ENCODE results near the gene GGT1. TPM values are rescaled to one million over a fixed set of nuclear protein-coding genes. Genes with fewer than 3 reads are reported as not detected.
"Not testable (repeated sequence)": the region's sequence is repeated elsewhere in the genome, so short reads cannot be mapped to it uniquely, and the experiment has no call there.

GGT1 gene
- total RNA-seq, 1 donor from 2014 or later, result 2.4 TPM

DNA sequence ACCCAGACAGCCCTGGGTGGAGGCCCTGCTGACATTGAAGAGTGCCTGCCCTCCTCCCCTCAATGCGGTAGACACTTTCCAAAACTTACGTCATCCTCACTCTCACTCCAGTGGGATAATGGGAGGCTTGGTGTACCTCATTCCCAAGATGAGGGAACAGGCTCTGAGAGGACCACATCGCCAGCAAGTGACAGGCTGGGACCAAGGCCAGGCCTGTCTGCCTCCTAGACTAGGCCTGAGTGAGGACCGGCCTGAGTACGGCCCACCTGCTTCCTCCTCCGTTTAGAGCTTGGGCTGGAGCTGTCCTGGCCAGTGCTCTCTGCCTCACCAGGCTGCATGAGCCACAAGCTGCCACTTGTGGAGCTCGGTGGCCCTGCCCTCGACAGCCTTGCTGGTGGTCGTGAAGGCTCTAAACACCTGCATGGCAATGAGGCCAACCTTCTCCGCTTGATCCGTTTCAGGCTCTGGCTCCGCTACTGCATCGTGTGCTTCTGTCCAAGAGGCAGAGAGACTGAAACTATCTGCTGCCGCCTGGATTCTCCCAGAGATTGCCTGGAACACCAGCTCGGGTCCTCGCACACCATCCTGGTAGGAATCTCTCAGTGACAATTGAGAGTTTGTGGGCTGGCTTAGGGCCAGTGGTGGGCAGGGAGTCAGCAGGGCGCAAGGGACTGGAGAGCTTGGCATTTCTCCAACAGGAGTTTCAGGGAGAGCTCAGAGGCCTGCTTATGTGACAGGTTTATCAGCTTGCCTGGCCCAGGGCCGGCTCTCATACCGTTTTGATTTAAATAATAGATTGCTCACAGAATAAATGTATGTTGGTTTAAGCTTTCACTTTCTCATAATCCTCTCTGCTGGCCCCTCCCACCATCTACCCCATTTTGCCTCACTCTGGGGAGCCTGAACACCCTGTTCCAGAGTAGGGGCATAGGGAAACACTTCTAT, 19.5 kb upstream of the GGT1 start:
- DNase-seq (ENCODE audit: low read depth), result peak; percentile 78

DNA sequence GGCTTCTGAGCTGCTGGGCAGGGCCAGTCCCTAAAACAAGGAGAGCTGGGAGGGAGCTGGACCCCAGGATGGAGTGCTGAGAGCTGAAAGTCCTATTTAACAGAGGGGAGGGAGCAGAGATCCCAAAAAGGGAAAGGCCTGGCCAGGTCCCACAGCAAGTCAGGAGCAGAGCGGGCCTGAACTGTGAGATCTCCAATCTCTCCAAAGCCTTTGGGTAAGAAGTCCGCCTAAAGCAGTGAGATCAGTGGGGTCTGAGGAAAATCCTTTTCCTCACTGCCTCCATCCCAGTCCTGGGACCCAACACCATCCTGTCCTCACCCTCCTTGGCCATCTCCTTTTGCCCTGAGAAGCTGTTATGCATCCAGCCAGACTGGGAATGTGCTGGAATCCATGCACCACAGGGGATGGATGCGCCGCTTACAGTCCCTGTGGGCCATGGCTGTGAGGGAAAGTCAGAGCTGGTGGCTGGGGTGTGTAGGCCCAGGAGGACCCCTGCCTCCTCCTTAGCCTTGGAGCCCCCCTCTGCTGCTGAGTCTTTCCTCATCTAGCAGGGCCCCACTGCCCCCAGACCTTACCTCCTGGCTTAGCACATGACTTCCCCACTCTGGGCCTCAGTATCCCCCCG, 18.7 kb upstream of the GGT1 start:
- DNase-seq (ENCODE audit: low read depth), result no peak

DNA sequence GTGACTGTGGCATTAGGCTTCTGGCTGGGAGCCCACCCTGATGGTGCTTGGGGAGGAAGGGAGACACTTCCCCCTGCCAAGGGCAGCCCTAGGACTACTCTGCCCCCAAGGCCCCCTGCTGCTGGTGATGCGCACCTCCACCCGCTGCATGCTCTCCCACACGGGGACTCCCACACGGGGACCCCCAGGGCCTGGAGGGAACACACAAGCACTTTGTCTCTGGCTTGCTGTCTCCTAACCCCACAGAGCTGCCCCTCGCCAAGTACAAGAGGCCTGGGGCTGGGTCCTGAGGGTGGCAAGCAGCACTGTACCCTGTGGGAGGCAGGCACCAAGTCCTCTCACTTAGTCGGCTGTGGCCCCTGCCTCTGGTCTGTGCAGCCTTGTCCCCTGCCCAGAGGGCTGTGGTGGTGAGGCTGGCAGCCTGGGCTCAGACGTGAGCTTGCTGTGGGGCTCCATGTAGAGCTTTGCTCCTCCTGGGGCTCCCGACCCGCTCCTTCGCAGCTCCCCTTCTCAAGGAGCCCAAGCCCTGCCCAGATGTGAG, 18.1 kb upstream of the GGT1 start:
- no peak for DNase-seq (ENCODE audit: low read depth)

DNA sequence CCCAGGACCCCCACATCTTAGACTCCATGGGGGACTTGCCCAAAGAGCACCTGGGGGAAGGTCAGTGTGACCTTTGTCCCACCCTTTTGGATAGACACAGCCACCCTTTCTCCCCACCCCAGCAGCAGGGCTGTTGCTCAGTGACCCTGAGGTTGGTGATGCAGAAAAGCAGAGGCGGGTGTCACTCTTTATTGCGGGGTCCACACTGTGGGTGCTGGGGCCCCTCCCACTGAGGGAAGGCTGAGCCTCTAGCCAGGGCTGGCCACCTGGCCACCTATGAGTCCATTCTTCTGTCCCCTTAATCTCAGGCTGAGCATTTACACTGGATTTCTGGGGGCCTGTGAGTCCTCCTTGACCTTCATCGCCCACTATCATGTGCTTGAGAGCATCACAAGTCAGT, 17.5 kb upstream of the GGT1 start:
- no peak for DNase-seq (ENCODE audit: low read depth)

DNA sequence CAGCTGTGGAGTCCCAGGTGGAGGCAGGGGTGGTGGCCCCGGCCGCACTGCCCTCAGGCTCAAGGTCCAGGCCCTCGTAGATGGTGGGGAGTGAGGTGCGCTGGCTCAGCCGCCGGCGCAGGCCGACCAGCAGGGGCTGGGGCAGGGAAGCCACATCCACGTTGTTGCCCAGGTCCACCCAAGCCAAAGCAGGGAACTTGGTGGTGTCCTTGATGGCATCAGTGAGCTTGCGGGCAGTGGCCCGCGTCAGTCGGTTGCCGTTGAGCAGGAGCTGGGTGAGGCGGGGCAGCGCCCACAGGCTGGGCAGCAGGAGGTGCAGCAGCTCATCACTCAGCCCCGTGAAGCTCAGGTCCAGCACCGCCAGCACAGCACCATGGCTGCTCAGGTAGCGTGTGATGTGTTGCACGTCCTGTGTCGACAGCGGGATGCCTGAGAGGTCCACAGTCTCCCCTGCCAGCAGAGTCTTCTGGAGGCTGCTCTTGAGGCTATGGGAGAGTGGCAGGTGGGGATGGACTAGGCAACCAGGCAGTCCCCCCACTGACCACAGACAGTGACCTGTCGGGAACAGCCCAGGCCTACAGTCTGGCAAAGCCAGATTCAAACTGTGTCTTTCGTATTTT, 17.0 kb upstream of the GGT1 start:
- DNase-seq (ENCODE audit: low read depth), result no peak

DNA sequence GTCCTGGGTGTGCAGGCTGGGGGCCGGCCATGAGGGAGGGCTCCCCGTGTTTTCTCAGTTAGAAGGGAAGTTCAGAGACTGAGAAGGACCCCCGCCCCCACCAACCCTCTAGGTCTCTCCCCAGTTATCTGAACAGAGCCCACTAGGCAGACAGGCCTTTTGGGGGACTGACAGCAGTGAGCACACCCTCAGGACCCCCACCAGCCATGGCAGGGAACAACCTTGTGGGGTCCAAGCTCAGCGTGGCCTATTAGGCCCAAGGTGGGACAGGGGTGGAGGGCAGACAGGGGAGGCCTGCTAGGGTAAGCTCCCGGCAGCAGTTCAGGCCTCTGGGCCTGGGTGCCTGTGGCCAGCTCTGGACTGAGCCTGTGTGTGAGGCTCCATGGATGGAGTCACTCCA, 15.7 kb upstream of the GGT1 start:
- no peak for DNase-seq (ENCODE audit: low read depth)

DNA sequence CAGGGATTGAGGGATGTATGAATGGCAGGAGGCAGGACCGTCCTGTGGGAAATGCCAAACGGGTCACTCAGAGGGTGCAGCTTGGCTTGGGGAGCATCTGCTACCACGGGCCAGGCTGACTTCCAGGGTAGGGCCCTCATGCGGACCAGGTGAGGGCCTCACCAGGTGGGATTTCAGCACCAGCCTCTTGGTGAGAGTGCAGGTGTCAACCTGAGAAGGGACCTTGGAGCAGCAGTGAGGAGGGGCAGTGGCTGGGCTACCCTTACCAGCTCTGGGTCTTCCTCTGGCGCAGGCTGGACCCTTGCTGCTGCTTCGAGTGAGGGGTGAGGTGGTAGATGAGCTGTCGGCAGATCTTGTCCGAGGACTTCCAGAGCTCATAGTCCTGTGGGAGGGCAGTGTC, 15.0 kb upstream of the GGT1 start:
- DNase-seq (ENCODE audit: low read depth), result no peak

DNA sequence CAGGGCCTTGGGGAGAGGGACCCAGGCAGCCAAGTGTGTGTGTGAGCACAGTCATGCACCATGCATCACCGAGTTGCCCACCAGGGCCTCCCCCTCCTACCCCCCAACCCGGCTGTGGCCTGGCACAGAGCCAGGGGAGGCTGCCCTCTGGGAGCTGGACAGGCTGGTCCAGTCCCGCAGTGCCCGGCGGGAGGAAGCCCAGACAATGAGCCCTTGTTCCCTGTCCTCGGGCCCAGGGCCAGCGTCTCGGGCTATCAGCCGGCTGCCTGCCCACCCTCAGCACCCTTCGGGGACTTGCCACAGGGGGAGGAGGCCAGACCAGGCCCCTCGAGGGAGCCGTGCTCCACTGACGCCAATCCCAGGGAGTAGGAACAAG, 14.6 kb upstream of the GGT1 start:
- DNase-seq (ENCODE audit: low read depth), result no peak

DNA sequence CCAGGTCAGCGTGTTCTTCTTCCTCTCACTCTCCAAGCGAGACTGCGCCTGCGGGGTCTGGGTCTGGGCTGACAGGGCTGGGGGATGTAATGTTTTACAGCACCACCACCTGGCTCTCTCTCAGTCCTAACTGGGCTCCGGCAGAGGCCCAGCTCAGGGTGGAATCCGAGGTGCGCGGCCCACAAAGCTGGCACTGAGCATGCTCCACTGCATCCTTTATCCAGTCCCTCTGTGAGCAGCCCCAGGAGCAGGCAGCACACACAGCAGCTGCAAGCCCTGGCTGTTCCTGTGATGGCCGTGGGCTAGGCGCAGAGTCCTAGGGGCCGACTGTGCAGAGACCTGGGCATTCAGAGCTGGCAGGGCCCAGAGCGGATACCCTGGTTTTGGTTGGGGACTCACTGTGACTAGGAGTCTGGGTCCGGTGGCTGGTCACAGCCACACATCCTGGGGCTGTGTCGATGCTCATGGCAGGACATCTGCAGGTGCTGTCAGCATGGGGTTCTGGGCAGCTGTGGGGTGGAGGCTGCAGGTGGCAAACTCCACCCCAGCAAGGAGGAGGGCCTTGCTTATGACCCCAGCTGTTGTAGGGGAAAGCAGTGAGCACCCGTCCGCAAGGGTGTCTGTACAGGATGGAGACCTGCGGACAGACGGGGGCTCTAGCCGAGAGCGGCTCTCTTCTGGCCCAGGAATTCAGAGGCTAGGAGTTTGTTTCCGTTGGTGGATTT, 14.1 kb upstream of the GGT1 start:
- no peak for DNase-seq (ENCODE audit: low read depth)

DNA sequence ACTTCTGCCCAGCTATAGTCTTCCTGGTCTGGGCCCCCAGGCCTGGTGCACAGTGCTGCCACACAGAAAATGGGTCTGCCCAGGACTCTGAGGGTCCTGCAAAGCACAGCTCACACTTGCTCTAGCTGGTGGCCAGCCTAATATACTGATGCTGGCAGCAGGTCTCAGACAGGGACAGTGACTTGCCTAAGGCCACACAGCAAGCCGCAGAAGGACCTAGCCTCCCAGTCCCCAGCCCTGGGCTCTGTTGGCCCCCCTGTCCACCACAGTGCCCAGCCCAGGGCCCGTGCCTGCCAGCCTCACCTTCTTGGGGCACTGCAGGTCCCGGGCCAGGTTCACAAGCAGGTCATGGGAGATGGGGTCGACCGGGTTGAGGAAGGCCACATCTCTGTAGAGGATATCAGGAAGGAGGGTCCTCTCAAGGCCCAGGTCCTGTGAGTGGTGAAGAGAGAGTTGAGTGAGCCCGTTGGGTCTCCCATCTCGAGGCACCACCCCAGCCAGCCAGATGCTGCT, 13.4 kb upstream of the GGT1 start:
- DNase-seq (ENCODE audit: low read depth), result no peak

DNA sequence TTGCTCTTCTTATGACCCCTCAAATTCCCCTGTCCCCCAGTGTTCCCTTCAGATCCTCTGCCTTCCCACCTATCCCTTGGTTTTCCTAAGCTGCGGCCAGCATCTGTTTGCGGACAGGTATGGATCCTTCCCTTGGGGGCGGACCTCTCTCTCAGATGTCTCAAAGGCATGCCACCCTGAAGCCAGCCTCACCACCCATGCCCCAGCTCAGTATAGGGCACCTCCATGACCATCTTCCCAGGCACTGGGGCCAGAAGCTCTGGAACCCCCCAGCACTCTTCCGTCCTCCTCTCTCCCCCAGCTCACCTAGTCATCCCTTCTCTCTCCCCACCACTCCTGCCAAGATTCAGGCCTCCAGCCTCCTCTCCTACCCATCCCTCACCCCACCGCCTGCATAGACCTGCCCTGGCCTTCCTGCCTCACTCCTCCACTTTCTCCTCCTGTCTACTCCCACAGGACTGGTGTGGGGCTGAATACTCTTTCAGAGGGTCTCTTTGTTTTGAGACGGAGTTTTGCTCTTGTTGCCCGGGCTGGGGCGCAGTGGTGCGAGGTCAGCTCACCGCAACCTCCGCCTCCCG, 12.3 kb upstream of the GGT1 start:
- no peak for DNase-seq (ENCODE audit: low read depth)

DNA sequence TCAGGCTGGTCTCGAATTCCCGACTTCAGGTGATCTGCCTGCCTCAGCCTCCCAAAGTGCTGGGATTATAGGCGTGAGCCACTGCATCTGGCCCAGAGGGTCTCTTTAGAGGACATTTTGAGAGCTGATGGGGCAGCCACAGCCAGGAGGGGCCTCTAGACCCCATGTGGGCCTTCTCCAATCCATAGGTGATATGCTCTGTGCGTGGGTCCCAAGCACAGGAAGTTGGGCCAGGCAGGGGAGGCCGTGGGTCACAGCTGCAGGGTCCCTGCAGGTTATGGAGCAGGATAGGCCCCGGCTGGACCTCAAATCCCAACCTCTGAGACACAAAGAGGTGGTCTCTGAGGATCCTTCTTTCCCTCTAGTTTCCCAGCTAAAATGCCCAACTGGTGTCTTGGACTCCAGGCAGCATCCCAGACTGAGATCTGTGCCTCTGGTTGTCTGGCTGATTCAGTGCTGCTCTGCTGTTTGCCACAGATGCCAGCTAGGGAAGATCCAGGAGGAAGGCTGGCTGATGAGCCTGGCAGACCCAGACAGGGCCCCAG, 11.6 kb upstream of the GGT1 start:
- no peak for DNase-seq (ENCODE audit: low read depth)

DNA sequence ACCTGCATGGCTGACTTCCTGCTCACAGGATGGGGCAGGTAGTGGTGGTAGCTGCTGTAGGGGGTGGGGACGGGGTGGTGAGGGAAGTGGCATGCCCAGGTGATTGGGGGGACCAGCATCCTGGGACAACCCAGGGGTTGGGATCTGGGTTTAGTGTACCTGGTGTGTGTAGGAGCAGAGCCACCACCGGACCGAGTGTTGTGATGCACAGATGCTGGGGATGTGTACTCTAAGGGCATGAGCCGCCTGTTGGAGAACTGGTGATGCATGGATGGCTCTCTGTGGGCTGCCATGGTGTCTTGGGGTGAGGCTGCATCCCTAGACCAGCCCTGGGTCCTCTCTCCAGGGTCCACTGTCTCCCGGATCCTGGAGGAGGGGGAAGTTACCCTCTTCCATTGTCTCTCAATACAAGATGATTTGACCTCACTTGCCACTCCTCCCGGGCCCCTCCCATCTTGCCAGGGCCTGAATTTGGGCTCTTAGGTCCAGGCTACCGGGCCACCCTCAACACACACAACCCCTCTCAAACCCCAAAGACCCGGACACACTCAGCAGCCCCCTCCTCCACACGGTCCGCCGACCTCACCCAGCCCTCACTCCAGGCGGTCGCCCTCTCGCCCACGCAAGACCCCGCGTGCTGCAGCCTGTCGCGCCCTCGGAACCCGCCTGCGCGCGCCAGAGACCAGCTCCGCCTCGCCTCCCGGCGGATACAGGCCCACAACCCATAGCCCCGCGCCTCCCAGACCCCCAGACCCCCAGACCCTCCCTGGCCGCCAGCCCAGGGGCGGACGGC, 10.7 kb upstream of the GGT1 start:
- DNase-seq (ENCODE audit: low read depth), result peak; percentile 19

DNA sequence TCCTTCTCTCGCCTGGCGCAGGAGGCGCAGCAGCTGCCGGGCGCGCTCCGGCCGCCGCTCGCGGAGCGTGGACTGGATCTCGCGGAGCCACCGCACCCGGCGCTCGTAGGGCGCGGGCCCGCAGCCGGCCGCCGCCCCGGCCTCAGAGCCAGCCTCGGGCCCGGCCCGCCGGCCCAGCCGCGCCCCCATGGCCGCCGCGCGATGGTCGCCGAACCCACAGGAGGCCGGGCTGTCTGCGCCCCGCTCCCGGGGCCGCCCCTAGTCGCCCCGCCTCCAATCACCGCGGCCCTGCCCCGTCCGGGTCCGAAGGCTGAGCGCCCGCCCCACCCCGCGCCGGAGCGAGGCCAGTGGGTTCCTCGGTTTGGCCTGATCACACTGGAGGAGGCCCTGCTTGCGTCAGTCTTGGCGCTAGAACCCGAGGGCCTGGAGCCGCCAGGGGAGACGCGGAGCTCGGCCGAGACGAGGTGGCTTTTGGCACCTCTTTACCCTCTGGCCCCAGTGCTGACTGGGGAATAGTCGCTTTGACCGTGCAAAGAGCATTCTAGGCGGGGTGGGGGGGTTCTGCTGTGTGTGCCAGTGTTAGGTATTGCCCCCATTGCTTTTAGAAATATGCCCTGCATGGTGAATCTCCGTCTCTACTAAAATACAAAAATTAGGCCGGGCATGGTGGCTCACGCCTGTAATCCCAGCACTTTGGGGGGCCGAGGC, 10.0 kb upstream of the GGT1 start, which contains the start of gene LRRC75B:
TSS of gene LRRC75B (minus strand) at position 223 of the 708 bp plus-strand sequence. CDS start at position 189, 34 bp downstream.
- DNase-seq (ENCODE audit: low read depth), result peak; percentile 86

DNA sequence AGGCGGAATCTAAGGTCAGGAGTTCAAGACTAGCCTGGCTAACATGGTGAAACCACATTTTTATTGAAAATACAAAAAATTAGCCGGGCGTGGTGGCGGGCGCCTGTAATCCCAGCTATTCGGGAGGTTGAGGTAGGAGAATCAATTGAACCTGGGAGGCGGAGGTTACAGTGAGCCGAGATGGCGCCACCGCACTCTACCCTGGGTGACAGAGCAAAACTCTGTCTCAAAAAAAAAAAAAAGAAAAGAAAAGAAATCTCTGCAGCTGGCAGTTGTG, 9.5 kb upstream of the GGT1 start:
- DNase-seq (ENCODE audit: low read depth), result not testable (repeated sequence)

DNA sequence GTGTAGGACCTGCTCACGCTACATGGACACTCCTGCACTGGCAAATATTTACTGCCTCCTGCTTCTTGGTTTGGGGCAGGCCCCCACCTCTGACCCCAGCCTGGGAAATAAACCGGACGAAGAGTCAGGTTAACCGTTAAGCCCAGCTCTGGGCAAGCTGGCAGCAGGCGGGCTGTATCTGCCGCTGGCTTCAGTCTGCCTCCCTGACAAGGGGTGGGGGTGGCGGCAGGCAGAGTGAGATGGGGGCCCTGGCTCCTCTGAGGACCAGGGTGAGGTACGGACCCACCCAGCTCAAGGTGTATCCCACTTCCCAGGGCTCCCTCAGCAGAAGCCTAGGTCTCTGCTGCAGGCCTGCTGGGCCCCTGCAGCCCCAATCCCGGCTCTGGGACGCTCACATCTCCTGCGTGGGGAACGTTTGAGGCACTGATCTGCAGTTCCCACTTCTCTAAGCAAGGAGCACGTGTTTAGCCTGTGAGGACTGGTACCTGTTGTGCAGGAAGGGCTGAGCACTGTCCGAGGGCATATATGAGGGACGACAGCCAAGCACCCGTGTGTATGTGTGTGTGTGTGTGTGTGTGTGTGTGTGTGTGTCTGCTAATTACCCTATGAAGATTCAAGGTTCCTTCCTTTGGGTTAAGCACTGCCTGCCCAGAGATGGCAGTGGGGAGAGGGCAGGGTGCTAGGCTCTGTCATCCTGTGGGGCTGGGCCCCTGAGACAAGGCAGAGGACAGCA, 9.0 kb upstream of the GGT1 start:
- DNase-seq (ENCODE audit: low read depth), result no peak

DNA sequence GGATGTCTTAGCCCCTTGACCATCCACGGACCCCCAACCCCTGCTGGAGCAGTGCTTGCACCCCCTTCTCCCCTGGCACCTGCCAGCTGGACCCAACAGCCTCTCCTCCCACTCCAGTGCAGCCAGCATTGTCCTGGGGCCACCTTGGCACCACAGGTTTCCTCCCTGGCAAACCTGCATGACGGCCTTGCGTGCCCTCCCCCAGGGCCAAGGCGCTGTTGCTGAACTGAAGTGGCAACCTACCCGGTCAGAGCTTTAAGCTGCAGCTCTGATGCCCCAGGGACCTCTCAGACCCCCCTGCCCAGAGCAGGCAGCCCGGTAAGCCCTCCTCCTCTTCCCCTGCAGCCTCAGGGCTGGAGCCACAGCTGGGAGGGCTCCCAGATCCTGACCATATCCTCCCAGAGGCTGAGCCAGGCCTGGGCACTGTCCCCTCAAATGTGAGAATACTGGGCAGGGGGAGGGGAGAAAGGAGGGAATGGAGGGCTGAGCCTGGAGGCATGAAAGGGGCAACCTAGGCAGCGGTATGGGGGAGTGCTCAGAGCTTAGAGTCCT, 8.3 kb upstream of the GGT1 start:
- DNase-seq (ENCODE audit: low read depth), result no peak

DNA sequence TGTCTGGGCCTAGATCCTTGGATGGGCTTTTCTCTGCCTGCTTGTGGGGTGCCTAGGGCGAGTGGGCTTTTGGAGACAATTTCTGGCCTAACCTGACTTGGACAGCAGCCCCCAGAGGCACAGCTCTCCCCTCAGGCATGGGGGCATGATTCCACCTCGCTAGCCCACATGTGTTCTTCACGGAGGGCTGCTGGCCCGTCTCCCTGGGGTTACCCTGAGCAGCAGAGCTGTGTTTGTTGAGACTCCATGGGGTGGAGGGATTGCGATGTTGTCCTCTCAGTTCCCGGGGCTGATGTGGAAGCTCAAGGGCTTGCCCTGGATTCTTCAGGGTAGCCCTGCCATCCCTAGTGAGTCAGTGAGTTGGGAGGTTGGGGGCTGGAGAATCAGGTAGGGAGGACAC, 7.8 kb upstream of the GGT1 start:
- no peak for DNase-seq (ENCODE audit: low read depth)
